CD4-positive, alpha-beta T cell treated with Interleukin-6 at 100 ng/mL for 8 hours (primary cell): ENCODE data around the gene BLOC1S2.
"Not testable (repeated sequence)": the region's sequence is repeated elsewhere in the genome, so short reads cannot be mapped to it uniquely, and the experiment has no call there.

Experiments used
- DNase-seq: peaks from one replicate; pipeline ENCODE4 v3.0.0-alpha.2; 2020; ENCODE audit warnings: mixed read lengths, low spot score

Gene BLOC1S2

DNA sequence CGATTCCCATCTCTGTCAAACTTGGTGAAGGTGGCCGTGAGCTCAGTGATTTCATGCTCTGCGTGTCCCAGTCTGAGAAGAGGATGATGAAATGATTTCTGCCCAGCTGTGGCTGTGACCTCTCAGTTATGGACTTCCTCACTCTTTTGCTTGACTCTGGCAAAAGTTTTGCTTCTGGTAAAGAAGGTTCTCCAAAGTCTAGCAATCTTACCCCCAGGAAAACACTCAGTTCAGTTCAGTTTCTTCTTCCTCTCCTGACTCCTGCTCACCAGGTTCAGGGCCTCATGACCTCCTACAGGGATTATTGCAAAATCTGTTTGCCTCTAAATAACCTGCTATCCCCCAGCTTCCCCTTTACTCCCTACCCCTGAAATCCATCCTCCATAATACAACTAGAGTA, 4.9 kb upstream of the BLOC1S2 start:
- no peak for DNase-seq

DNA sequence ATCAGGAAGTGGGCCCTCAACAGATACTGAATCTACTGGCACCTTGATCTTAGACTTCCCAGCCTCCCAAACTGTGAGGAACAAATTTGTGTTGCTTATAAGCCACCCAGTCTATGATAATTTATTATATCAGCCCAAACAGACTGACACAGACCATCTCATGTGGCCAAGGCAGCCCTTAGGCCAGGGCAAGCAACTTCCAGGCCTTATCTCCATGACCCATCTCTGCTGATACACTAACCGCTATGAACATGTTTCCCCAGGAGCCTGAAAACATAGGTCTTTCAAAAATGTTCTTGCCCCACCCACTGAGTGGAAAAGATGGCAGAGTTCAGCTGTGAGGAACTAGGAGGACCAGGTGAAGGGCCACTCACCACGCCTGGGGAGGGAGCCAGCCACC, 3.2 kb upstream of the BLOC1S2 start:
- no peak for DNase-seq

DNA sequence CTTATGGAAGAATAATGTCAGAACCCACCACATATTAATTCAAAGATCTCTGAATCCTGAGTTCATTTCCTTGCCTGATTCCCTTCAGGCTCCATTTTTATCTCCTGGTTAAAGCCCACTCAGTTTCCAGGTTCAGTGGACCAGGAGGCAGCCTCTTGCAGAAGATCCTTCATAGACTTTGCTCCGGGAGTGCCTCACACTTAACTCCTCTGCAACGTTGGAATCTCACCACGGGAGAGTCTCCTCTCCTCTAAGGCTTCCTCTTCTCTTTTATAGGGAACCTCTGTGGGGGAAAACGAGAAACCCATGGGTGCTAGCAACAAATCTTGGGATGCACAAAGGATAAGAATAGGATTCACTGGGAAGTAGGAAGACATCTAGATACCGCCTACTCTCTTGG, 1.7 kb upstream of the BLOC1S2 start:
- no peak for DNase-seq

DNA sequence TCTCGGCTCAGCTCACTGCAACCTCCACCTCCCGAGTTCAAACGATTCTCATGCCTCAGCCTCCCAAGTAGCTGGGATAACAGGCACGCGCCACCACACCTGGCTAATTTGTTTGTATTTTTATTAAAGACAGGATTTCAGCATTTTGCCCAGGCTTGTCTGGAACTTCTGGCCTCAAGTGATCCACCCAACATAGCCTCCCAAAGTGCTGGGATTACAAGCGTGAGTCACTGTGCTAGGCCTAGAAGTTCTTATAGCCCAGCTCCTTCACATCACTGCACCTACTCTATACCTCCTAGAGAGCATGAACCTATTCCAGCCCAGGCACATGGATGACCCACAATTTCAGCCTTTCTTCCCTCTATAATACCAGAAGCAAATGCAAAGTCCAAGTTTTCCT, 1.3 kb upstream of the BLOC1S2 start:
- DNase-seq, result no peak

DNA sequence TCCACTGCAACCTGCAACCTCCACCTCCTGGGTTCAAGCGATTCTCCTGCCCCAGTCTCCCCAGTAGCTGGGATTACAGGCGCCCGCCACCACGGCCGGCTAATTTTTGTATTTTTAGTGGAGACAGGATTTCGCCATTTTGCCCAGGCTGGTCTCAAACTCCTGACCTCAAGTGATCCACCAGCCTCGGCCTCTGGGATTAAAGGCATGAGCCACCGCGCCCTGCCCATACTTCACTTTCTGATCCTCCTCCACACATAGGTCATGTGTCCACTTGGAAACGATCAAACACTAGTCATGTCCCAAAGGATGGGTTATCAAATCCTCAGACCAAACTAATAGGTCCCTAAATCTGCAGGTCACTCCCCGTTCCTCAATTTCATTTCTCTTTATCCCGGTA, 1.2 kb downstream of the BLOC1S2 start:
- not testable (repeated sequence) for DNase-seq

DNA sequence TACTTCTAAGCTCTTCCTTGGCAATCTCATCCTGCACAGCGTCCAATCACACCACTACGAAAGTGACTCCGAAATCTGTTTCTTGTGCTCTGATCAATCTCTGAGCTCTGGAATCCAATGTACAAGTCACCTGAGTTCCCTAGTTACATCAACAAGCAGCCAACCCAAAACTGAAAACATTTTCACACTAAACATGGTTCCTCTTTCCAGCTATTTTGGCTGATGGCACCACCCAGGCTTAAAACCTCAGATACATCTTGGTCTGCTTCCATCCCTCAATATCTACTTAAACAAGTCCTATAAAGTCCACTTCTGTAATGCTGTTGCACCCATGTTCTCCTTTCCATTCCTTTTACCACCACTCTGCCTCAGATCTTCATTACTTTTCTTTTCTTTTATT, 3.6 kb downstream of the BLOC1S2 start:
- no peak for DNase-seq

DNA sequence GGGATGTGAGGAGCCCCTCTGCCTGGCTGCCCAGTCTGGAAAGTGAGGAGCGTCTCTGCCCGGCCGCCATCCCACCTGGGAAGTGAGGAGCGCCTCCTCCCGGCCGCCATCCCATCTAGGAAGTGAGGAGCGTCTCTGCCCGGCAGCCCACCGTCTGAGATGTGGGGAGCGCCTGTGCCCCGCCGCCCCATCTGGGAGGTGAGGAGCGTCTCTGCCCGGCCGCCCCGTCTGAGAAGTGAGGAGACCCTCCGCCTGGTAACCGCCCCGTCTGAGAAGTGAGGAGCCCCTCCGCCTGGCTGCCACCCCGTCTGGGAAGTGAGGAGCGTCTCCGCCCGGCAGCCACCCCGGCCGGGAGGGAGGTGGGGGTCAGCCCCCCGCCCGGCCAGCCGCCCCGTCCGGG, 9.5 kb downstream of the BLOC1S2 start:
- DNase-seq, result not testable (repeated sequence)

DNA sequence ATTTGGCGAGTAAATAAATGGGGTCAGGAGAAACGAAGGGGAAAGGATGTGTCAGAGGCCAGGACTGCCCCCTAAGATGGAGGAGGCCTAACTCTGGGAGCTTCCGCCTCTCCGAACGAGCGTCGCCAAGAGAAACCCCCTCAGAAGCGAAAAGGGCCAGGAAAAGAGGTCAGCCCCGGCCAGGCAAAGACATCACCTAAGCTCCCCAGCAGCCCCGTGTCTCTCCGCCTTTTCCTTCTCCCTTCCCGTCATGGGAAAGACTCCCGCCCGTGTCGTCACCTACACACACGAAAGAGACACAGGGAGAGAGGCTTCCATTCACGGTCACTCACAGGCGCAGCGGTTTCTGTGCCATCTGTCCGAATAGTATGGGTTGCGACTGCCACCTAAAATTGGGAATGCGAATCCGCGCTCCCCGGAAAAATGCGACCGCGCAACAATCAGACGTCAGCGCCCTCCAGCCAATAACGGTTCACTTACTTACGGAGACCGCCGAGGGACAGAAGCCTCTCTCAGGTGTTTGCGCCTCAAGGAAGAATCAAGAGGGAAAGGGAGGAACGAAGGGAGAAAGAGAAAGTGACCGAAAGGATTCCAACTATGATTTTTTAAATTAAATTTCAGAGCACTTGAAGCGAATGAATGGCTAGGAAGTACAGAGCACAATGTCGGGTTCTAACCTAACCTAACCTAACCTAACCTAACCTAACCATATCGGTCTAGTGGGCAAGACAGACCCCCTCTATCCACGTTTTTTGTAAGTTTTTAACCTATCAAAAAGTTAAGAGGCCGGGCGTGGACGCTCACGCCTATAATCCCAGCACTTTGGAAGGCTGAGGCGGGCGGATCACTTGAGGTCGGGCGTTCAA, 19.0 kb downstream of the BLOC1S2 start, which contains the start of gene CWF19L1:
Gene CWF19L1 (minus strand): TSS at position 400 of the 866 bp plus-strand sequence. CDS start 45 bp downstream, at position 355.
- peak; percentile 70 for DNase-seq

DNA sequence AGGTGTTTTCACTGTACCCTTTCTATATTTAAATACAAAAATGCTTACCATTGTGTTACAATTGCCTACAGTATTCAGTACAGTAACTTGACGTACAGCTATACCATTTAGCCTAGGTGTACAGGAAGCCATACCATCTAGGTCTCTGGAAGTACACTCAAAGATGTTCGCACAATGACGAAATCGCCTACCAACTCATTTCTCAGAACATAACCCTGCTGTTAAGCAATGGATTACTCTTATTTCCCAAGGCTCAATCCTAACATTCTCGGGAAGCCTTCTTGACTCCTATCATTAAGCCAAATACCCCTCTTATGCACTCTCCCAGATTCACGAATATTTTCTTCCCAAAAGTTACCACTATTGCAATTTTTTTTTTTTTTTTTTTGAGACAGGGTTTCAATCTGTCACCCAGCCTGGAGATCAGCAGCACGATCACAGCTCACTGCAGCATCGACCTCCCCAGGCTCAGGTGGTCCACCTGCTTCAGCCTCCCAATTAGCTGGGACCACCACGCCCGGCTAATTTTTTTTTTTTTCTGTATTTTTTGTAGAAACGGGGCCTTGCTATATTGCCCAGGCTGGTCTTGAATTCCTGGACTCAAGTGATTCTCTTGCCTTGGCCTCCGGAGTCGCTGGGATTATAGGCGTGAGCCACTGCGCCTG, 20.5 kb downstream of the BLOC1S2 start:
- no peak for DNase-seq

DNA sequence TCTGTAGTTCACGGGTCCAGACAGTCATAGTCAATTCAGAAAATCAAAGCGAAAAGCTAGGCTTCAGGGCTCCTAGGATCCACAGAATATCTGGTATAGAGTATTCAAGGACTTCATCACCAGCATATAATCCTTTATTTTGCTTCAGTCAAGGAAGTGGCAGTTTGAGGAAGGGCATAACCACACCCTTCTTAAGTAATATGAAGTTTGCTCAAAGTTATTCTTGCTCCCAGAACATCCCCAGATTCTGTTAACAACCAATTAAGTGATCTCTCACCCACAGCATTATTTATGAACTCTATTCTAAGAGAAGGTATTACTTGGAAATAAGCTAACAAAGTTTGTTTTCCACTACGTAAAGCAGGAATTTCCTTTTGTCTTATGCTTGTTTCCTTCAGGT, 32.3 kb downstream of the BLOC1S2 start:
- DNase-seq, result no peak

DNA sequence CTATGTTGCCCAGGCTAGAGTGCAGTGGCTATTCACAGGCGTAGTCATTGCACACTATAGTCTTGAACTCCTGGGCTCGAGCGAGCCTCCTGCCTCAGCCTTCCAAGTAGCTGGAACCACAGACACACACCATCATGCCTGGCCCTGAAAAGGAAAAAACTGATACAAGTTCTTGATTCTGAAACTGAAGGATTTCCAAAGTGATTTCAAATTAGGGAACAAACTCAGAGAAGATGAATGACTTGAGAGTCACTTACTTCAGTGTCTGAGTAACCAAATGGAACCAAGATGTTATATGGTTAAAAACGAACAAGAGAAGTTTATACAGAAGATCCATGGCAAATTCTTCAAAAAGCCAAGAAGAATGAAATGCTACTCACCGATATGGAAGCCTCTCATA, 33.4 kb downstream of the BLOC1S2 start:
- DNase-seq, result no peak

DNA sequence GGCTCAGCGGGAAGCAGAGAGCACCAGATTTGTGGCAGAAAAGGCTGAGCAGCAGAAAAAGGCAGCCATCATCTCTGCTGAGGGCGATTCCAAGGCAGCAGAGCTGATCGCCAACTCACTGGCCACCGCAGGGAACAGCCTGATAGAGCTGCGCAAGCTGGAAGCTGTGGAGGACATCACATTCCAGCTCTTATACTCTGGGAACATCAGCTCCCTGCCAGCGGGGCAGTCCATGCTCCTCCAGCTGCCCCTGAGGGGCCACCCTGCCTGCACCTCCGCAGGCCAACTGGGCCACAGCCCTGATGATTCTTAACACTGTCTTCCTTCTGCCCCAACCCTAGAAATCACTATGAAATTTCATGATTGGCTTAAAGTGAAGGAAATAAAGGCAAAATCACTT, 37.7 kb downstream of the BLOC1S2 start:
- no peak for DNase-seq

DNA sequence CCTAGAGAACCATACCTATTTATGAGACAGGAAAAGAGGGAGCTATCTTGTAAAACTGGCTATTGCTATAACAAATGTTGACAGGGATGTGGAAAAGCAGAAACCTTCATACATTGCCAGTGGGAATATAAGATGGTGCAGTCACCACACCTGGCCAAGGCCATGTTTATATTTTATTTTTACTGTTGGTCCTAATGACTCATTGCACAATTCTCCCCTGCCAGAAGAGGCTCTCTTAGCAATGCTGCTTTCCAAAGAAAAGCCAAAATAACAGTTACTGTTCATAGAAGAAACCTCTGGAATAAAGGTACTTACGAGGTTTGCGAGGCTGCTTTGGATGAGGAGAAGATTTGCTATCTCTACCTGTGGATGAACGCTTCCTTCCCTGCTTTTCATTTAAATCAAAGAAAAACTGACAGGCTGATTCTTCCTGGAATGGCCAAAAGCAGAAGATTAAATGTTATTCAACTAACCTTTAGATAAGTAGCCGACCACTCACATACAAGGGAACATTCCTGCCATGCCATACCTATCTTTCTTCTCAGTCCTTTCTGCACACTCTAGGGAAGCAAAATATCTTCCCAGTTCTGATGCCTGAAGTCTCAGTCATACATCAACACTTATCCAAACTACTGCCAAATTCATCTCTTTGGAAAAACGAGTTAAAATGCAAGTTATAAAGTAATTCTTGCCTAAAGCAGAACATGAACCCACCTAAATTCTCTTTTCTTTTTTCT, 40.8 kb downstream of the BLOC1S2 start:
- DNase-seq, result no peak

DNA sequence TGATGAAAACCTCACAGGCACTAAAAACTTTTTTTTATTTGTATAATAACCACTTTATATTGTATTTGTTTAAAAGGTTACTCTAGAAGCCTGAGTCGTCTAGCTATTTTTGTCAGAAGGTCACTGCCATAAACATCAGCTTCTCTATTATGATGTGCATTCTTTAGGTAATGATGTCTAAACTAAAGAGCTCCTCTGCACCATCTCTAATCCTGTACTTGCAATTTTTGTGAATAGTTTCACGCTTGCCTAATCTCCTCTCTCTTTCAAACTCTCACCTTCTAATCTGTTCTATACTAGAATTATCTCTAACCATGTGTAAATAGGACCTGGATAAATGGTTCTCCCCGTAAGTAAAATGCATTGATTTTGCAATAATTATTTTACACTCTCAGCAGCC, 46.6 kb downstream of the BLOC1S2 start:
- DNase-seq, result no peak

DNA sequence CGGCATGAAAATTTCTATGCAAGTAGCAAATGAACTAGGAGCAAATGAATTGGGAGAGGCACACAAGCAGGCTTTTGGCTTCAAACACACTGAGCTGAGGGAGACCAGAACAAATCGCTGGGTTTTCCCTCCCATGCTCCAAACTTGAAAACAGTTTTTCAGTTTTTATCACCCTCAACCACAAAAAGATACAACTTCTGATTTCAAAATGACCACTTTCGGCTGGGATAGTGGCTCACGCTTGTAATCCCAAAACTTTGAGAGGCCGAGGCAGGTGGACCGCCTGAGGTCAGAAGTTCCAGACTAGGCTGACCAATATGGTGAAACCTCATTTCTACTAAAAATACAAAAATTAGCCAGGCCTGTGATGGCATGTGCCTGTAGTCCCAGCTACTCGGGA, 48.1 kb downstream of the BLOC1S2 start:
- DNase-seq, result no peak

DNA sequence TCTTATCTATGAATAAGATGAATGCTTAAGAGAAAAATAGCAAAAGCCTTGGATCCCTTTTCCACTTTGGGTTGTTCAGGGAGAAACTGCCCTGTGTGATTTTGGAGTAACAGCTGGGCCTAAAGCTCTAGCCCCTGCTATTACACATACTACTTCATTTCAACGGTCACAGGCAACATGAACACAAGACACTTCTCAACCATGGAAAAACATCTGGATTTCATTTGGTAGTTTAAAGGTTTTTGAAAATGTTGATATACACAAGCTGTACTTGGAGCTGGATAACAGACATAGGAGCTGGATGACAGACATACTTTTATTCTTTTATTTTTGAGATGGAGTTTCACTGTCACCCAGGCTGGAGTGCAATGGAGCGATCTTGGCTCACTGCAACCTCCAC, 54.4 kb downstream of the BLOC1S2 start:
- DNase-seq, result no peak

DNA sequence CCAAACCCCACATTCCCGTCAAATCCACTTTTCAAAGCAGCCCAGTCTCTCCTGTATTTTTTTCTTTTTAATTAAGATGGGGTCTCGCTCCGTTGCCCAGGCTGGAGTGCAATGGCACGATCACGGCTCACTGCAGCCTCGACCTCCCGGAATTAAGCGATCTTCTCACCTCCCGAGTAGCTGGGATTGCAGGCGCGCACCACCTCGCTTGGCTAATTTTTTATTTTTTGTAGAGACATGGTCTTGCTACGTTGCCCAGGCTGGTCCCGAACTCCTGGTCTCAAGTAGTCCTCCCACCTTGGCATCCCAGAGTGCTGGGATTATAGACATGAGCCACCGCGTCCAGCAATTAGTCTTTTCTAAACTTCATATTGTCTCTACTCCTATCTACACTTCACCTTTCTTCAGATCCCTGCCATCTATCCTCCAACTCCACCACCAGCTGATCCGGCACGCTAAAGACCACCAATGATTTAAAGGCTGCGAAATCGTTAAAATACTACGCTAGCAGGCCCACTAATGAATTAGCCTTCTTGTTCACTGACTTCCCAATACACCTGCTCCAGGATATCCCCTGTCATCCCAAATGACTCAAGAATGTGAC, 56.6 kb downstream of the BLOC1S2 start:
- DNase-seq, result no peak

DNA sequence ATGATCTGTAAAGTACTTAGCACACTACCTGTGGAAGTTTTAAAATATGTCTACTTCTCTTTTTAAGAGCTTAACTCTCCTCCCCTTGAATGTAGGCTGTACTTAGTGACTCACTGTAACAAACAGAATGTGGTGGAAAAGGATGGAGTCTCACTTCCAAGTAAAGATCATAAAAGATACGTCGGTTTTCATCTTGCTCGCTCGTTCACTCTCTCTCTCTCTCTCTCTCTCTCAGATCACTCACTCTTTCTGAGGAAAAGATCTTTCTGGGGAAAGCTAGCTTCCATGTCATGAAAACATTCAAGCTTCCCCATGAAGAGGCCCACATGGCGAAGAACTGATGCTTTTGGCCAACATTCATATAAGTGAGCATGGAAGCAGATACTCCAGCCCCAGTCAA, 62.6 kb downstream of the BLOC1S2 start:
- DNase-seq, result no peak
